Measurements from ENCODE around the gene ISG20.
A peak's percentile ranks its signal among the peaks of the same experiment; 100 is the strongest.
"Not testable (repeated sequence)": the region's sequence is repeated elsewhere in the genome, so short reads cannot be mapped to it uniquely, and the experiment has no call there.

The ISG20 gene

DNA sequence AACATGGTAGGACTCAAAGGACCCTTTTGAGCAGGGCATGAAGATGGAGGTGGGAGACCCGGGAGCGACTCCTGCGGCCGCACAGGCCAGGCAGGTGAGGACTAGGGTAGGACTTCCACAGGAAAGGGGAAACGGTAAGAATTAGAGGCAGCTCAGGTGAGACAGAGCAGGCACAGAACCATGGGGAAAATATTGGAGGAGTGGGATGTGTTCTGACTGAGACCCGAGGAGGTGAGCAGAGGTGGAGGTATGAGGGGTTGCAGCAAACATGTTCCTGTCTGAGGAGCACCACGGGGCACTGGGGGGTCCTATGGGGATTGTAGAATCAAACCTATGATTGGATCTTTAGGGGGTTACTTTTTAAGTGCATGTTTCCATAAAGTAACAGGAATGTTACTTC, 1.4 kb upstream of the ISG20 start:
- ATAC-seq (no peak), DNase-seq (no peak)

DNA sequence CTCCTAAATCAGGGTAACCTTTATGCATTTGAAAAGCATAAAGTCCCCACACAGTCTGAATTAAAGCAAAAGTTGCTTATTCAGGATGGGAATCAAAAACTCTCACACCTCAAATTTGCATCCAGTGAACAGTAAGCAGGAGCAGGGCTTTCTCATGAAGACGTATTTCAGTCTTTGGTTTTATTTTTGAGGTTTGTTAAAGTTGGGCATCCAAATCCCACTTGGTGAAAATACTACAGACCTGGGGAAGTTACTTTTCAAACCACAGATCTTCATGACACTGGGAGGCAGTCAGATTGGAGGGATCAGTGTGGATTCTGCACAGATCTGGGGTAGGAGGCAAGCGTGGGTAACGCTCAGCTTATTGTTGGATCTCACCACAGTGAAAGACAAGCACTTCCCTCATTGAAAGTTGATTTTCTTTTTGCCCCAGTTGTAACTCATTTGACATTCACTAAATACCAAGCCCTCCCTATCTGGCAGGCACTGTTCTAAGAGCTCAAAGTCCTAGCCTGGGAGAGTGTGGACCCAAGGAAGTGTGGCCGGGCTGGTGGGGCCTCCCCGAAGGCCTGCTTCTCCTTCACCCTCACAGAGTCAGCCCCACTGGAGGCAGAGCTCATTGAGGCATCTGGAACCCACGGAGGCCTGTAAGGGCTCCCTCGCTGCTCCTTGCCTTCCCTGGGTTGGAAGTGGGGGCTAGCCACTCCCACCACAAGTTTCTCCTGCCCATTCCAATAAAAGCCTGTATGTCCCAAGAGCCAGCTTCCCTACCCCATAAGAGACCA, 783 bp upstream of the ISG20 start:
- ATAC-seq (no peak), DNase-seq (no peak)

DNA sequence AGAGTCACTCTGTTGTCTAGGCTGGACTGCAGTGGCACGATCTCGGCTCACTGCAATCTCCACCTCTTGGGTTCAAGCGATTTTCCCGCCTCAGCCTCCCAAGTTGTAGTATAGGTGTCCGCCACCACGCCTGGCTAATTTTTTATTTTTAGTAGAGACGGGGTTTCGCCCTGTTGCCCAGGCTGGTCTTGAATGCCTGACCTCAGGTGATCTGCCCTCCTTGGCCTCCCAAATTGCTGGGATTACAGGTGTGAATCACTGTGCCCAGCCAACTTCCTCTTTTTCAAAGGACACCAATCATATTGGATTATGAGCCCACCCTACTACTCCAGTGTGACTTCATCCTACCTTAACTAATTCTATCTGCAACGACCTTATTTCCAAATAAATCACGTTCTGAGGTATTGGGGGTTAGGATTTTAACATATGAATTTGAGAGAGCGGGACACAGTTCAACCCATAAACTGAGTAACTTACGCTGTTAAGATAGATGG, 3.2 kb downstream of the ISG20 start:
- ATAC-seq (no peak), DNase-seq (no peak)

DNA sequence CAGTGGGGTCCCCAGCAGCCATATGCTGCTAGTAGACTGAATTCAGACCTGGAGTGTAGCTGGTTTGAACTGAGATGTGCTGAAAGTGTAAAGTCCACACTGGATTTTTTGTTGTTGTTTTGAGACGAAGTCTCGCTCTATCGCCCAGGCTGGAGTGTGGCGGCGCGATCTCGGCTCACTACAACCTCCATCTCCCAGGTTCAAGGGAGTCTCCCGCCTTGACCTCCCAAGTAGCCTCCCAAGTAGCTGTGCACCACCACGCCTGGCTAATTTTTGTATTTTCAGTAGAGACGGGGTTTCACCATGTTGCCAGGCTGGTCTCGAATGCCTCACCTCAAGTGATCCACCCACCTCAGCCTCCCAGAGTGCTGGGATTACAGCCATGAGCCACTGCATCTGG, 3.7 kb downstream of the ISG20 start:
- not testable (repeated sequence) for ATAC-seq, DNase-seq

DNA sequence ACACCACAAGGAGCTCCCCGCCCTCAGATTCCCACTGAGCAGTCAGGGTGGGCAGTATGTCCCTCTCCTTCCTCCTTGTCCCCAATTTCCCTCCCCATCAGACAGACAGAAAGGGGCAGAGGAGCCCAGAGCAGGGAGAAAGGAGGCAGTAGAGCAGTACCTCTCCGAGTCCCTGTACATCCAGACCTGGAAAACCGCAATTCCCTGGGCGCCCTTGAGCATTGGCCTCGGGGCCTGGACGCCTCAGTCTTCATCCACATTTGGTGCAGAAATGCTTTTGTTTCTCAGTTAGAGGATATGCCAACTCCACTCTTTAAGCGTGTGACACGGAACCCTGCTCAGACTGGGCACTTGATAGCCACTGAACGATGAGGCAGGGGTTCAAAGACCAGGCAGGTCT, 5.9 kb downstream of the ISG20 start:
- ATAC-seq, result no peak
- DNase-seq, result no peak

DNA sequence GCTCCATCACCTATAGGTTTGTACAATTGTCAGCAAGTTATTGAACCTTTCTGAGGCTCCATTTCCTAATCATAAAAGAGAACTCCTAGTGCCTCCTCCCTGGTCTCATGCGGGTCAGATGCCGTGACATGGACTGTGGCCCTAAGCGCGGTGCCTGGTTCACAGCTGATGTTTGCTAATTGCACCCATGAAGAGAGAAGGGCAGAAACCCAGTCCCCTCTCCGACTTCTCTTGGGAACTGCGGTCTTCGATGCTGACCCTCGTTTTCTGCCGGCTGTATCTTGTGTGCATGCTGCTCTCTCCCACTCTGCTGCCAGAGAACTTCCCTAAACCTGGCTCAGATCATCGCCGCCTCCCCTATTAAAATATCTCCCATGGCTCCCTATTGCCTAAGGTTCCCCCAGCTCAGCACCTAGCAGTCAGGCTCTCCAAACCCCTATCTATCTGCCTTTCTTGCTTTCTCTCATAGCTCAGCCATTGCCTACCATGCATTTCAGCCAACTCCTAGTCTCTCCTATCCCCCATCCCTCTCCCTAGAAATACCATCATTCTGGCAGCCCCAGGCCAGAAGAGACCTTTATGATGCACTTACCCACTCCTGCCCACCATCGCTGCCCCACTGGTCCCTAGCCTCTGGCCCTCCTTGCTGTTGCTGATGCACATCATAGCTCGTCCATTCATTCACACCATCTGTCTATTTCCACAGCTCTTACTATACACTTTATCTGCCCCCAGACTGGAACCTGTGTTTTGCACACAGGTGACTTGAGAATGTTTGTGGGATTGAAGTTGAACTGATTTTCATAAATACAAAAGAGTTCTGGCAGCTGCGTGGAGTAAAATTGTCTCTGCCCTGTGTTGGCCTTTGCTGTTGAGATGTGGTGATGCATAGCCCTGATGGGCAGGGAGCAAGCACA, 6.6 kb downstream of the ISG20 start:
- DNase-seq, result peak; percentile 2
- ATAC-seq, result no peak

DNA sequence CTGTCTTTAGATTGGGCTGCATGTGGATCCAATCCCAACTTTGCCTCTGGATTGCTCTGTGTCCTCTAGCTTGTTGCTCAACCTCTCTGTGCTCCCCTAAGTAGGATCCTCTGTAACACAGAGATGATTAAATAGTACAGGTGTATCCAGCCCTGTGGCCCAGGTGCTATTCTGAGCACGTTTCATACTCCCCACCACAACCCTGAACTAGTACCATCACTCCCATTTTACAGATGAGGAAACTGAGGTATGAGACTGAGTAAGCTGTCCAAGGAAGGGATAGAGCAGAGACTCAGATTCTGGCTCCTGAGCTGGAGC, 7.2 kb downstream of the ISG20 start:
- ATAC-seq, result no peak
- DNase-seq, result no peak

DNA sequence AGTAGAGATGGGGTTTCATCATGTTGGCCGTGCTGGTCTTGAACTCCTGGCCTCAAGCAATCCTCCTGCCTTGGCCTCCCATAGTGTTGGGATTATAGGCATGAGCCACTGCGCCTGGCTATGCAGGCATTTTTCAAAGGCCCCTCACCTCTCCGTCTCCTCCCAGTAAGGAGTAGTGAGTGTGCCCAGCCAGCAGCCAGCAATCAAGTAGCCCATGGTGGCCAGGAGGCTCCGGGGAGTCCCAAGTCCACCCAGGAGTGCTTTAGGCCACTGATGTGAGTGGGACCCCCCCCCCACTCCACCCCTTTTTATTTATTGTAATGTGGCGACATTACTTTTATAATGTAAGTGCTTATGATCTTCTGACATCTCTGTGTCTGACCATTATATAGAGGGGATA, 8.1 kb downstream of the ISG20 start:
- DNase-seq (no peak), ATAC-seq (no peak)

DNA sequence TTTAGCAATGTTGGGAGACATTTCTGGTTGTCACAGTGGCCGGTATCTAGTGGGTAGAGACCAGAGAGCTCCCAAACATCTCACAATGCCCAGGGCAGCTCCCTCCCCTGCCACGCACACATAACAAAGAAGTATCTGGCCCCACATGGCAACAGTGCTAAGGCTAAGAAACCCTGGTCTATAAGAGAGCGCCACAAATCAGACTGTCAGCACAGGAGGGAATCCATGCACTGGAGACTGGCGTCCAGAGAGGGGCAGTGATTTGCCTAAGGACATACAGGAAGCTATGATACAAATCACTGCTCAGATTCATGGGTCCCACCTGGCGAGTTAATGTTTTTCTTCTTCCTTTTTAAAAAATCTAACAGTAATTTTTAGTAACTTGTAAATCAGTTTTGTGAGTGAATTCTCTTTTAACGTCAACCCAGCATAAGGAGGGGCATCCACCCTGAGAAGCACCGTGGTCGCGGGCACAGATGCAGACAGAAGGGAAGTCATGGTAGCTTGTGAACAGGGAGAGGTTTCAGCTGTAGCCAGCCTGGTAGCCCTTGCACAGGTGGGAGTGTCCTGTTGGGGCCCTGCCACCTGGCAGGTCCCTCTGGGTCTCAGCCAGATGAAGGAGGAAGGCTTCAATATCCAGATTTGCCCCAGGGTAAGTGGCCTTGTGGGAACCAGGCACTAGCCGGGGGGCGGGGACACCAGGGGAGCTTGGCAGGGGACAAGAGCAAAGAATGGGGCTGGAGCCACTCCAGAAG, 8.7 kb downstream of the ISG20 start:
- peak; percentile 11 for DNase-seq
- no peak for ATAC-seq

DNA sequence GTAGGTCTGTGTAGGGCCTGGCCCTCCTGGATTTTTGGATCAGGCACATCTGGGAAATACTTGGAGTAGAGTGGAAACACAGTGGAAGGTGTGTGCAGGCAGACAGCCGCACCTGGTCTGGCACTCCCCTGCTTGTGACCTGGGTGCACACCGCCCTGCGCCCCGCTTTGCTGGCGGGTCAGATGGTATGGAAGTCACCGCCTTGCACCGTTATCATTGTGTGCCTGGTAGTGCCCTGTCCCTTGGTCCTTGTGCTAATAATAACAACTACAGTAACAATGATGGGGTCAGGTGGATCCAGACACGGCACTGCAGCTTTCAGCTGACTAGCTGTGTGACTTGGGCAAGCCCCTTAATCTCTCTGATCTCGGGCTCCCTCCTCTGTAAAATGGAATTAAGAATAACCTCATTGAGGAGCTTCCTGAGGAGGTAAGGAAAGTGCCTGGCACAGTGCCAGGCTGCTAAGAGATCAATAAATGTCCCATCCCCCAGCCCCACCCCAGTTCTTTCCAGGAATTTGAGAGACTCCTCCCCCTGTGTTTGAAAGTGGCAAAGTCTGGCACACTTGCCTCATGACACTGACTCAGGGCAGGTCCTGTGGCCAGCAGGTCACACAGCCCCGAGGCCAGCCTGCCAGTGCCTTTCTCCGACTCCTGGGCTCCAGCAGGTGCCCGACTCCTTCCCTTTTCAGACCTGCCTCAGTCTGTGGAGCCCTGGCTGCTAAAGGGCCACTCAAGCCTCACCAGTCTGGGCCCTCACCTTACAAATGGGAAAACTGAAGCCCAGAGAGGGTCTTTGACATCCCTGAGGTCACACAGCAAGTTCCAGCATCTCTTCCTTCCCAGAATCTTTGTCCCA, 9.8 kb downstream of the ISG20 start:
- ATAC-seq (peak; percentile 29), DNase-seq (peak; percentile 37)

DNA sequence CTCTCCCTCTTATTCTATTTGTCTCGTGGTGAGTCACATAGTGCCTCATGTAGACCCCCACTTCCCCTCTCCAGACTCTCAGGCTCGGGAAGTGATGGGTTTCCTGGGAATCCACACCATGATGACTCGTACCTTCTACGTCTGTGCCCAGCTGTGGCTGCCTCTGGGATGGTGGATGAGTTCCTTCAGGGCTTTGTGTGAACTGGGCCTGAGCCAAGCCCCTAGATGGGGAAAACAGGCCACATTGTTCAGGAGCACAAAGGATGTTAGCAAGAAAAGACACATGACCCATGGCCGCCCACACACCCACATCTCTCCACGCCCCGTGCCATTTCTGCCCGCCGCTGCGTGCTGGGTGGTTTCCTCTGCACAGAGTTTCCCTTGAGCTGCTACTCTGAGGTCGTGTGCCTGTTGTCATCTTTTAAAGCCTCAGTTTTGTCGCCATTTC, 10.5 kb downstream of the ISG20 start:
- peak; percentile 88 for ATAC-seq

DNA sequence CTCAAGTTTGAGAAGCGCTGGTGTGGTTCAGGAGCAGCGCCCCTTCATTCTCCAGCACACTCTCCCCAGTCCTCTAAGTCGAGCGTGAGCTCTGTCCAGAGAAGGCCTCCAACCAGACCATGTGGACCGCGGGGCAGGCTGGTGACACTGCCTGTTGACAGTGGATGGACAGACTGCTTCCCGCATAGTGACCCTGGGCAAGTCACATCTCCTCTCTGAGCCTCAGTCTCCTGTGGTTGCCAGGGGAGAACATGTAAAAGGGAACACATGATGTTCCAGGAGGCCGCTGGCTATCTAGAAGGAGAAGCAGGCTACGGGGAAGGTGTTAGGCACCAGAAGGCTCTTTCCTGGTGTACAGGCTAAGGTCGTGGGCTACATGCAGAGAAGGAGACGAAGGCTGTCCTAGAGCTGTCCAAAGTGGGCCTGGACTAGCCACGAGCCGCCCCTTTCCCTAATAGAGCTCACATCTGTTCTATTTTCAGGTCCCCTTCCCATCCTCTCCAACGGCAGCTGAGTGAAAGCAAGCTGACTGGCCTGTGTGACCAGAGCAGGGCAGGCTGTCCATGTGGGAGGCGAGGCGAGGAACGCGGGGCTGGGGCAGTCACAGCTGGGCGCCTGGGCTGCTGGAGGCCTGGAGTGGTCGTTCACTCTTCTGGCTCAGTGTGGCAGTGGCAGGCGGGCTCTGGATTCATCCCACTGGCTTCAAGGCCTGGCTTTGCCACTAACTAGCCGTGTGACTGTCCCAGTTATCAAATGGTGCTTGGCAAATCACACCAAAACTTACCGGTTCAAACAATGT, 11.1 kb downstream of the ISG20 start:
- ATAC-seq, result no peak

More for the DNA sequence above, 10.5 kb downstream of the ISG20 start:
- DNase-seq, result peak; percentile 84

DNA sequence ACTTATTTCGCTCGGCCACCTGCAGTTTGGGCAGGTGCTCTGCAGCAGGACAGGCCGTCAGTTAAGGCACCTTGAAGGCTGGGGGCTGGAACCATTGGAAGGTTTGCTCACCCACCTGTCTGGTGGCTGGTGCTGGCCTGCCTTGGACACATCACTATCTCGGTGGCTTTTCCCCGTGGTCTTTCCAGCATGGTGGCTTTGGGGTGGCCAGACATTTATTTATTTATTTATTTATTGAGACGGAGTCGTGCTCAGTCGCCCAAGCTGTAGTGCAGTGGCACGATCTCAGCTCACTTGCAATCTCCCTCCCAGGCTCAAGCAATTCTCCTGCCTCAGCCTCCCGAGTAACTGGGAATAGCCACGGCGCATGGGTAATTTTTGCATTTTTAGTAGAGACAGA, 11.7 kb downstream of the ISG20 start:
- DNase-seq (peak; percentile 3), ATAC-seq (no peak)

More for the DNA sequence above, 11.1 kb downstream of the ISG20 start:
- DNase-seq, result peak; percentile 4

DNA sequence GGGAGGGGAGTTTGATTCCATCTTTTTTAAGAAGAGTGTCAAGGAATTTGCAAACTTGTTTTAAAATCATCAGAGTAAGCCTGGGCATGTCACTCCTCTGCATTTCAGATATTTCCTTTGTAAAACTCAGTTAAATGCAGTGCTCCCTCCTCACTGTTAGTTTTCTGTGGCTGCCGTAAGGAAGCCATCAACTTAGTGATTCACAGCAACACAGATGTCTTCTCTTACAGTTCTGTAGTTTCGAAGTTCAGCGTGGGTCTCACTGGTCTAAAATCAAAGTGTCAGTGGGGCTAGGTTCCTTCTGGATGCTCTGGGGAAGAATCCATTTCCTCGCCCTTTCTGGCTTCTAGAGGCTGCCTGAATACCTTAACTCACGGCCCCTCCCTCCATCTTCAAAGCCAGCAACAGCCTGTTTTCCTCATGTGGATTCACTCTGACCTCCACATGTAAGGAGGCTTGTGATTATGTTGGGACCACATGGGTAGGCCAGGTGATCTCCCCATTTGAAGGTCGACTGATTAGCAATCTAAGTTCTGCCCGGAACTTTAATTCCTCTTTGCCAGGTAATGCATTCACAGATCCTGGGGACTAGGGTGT, 12.4 kb downstream of the ISG20 start:
- ATAC-seq, result no peak
- DNase-seq, result peak; percentile 4

DNA sequence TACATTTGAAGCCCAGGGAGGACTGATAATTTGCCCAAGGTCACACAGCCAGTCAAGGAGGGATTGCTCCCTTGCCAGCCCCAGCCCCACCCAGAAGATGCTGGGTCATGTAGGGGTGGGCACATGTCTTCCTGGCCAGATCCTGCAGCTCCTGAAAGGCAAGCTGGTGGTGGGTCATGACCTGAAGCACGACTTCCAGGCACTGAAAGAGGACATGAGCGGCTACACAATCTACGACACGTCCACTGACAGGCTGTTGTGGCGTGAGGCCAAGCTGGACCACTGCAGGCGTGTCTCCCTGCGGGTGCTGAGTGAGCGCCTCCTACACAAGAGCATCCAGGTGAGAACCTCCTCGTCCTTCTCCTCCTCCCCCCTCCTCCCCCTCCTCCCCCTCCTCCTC, 13.2 kb downstream of the ISG20 start:
- no peak for ATAC-seq
- DNase-seq, result peak; percentile 3

DNA sequence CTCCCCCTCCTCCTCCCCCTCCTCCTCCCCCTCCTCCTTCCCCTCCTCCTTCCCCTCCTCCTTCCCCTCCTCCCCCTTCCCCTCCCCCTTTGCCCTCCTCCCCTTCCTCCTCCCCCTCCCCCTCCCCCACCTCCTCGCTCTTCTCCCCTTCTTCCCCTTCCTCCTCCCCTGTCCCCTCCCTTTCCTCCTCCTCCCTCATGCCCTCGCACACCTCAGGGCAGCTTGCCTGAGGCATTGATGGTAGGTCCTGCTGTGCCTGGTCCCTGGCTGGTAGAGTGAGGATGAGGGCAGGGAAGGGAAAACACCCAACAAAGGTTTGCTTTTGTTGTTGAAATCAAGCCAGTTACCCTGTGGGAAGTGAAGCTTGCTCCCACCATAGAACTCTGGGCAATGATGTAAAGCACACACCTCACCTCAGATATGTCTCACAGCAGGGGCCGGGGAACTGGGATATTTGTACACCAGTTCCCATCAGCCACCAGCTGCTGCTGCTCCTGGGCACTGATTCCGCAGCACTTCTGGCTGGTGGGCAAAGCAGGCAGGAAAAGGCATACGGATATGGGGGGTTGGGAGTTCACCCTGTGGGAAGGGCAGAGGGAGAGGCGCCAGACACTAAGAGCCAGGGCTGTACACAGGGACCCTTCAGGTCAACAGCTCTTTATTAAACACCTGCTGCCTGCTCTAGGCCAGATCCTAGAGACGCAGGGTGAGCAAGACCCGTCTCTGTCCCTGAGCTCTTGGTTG, 13.8 kb downstream of the ISG20 start:
- peak; percentile 5 for DNase-seq
- ATAC-seq, result no peak

DNA sequence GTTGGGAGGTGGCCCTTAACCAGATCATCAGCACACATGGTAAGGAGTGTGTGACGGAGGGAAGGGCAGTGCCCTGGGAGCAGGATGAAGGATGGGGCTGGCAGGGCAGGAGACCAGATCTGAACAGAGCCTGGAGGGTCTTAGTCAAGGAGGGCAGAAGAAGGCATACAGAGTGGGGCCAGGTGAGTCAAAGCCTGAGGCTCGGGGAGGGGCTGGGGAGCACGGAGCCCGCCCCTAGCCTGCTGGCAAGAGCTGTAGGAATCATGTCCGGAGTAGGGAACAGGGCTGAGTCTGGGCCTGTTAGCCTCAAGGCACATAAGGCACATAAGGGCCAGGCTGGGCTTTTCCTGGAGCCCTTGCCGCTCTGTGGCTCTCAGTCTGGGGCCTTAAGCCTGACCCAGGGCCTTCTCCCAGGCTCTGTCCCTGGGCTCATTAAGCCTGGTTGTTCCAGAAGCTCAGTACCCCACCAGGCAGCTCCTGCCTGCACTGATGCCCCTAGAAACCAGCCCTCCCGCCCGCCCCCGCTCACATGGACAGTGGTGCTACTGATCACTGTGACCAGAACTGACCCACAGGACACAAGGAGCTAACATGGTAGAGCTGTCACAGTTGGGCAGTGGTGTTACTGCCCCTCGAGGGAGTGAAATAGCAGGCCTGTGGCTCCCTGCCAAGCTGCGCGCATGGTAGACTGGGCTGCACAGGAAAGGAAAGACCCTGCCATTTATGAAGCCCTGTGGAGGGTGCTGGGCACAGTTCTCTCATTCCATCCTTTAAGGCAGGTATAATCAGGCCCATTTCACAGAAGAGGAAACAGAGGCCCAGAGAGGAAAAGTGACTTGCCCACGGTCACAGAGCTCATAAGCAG, 14.6 kb downstream of the ISG20 start:
- DNase-seq (no peak), ATAC-seq (no peak)

DNA sequence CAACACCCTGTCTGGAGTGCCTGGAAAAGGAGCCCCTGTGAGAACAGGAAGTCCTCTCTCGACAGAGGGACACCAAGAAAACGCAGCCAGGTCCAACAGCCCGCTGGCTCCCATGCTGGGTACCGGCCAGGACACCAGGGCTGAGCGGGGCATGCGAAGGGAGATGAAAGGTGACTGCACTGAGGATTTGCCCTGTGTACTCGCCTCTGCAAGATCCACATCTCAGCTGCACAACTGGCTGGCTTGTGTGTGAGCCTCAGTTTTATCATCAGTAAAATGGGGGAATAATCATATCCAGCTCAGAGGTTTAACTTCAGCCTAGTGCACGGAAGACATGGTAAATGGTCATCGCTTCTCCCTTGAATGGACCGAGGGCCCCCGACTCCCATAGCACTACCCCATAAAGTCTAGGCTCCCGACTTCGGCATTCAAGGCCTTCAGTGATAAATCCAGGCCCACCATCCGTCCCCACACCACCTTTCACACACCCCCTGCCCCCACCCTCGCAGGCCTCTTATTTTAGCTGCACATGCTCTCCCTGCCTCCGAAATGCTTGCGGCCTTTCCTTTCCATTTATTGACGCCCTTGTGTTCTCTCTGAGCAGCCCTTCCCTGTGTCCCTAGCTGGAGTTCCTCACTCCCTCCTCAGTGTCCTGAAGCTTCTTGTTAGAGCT, 15.8 kb downstream of the ISG20 start:
- ATAC-seq, result no peak

More for the DNA sequence above, 15.8 kb downstream of the ISG20 start:
- no peak for DNase-seq
